Ovary (tissue), 9 donors: ENCODE results near the gene TBC1D19. TPM values are rescaled to one million over a fixed set of nuclear protein-coding genes. Genes with fewer than 3 reads are reported as not detected.

Source experiments
- DNase-seq, 5 donors: peaks; one replicate each; pipeline ENCODE4 v3.0.0-alpha.2; 2019 to 2020
- H3K27ac ChIP-seq, 2 donors: fragments of 200-600 bp; one replicate each; pipeline versions ENCODE4 v1.5.1 to v1.8.0; 2019 to 2022
- H3K27me3 ChIP-seq: fragments of 200-600 bp; one replicate; pipeline ENCODE4 v1.8.0; 2022
- H3K36me3 ChIP-seq: fragments of 200-600 bp; sonication (generic); one replicate; pipeline ENCODE4 v1.5.1; 2019
- H3K4me1 ChIP-seq: one replicate; pipeline ENCODE4 v1.8.1; 2013; ENCODE audit warnings: mild to moderate bottlenecking, moderate library complexity; ENCODE audit not compliant: insufficient read depth
- H3K4me3 ChIP-seq: fragments of 200-600 bp; sonication (generic); one replicate; pipeline ENCODE4 v1.5.1; 2017
- H3K9me3 ChIP-seq, 2 donors: fragments of 200-600 bp in 1 of 2; sonication (generic) in 1 of 2; one replicate each; pipeline versions ENCODE4 v1.5.1 to v1.8.1; 2013 to 2019; ENCODE audit warnings: mild to moderate bottlenecking in 1 of 2, moderate library complexity in 1 of 2
- EP300 ChIP-seq: sonication (generic); formaldehyde crosslinking; IDR thresholded peaks from one replicate; pipeline ENCODE4 v1.6.1; 2017; ENCODE audit warnings: antibody characterized with exemption
- POLR2A ChIP-seq: fragments of 450-650 bp; IDR thresholded peaks from one replicate; pipeline ENCODE4 v1.6.1; 2017; ENCODE audit warnings: antibody characterized with exemption, mild to moderate bottlenecking, moderate library complexity
- WGBS, 3 donors: extraction: QIAGEN DNeasy Blood & Tissue Kit in 1 of 3; methylation state at CpG; one replicate each; pipeline versions ENCODE4 v1.1.5 to v1.1.7; 2013 to 2017; 5-methylcytosine and 5-hydroxymethylcytosine counted together
- intact Hi-C, 4 donors: fragments of 100-400 bp; cut with DNase I; formaldehyde crosslinking; loops; one replicate each; pipeline versions ENCODE4 v1.11.0 to v1.15.1; 2022 to 2023
- polyA plus RNA-seq, 2 donors: library from polyadenylated mRNA; stranded (reverse); fragments of 200-250 nt in 1 of 2; fragments of 350-450 nt in 1 of 2; fragmentation: Illumina TruSeq in 1 of 2; extraction: RNeasy Lipid Tissue Mini Kit (QIAGEN cat#74804) in 1 of 2; gene quantifications; one replicate each; pipeline ENCODE4 v1.2.3, GENCODE V29; 2013 to 2014
- total RNA-seq, 7 donors: library from RNA; depleted of rRNA in 2 of 7; stranded (reverse); fragments of >200 nt in 2 of 7; fragmentation: NEBNext Ultra II Directional in 3 of 7; extraction: Animal tissue kit (Norgen Biotek cat#: 25700) in 3 of 7; gene quantifications; one replicate each; pipeline versions ENCODE4 v1.1.0 to v1.2.4, GENCODE V29; 2016 to 2023
- TF ChIP-seq, protein P1 (sequence below), 3 donors: fragments of 450-650 bp in 2 of 3; fragments of 200-600 bp in 1 of 3; IDR thresholded peaks; one replicate each; pipeline versions ENCODE4 v1.5.1 to v1.8.0; 2016 to 2022; ENCODE audit warnings: antibody characterized with exemption in 3 of 3, mild to moderate bottlenecking in 1 of 3
- donor health status: DM: no; HTN: no; CAD: no; lungs with moderate emphysema.
- donor health status: DM: no; HTN: no; CAD: no.
- donor health status: Bipolar disorder and iron deficiency.
- donor health status: DM: yes; HTN: yes; CAD: no.
- donor health status: DM: no; HTN: no; CAD: no.
- donor health status: DM: yes; HTN: yes; CAD: no.

The TBC1D19 gene
- total and polyA plus RNA-seq, 9 donors, result 6.0 to 25.2 (median 14.8) TPM

- TF ChIP-seq POLR2A (no peak), EP300 (no peak)
- TF ChIP-seq, protein P1, sequence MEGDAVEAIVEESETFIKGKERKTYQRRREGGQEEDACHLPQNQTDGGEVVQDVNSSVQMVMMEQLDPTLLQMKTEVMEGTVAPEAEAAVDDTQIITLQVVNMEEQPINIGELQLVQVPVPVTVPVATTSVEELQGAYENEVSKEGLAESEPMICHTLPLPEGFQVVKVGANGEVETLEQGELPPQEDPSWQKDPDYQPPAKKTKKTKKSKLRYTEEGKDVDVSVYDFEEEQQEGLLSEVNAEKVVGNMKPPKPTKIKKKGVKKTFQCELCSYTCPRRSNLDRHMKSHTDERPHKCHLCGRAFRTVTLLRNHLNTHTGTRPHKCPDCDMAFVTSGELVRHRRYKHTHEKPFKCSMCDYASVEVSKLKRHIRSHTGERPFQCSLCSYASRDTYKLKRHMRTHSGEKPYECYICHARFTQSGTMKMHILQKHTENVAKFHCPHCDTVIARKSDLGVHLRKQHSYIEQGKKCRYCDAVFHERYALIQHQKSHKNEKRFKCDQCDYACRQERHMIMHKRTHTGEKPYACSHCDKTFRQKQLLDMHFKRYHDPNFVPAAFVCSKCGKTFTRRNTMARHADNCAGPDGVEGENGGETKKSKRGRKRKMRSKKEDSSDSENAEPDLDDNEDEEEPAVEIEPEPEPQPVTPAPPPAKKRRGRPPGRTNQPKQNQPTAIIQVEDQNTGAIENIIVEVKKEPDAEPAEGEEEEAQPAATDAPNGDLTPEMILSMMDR (IDR thresholded peaks at IDR 0.05), result no peak
- Histone ChIP-seq H3K9me3 (no peaks in the 10 kb centered on the region), H3K4me1 (no peaks in the 10 kb centered on the region), H3K4me3 (no peak overlapping the region), H3K36me3 (no peaks in the 10 kb centered on the region), H3K27ac (no peak overlapping the region), H3K27me3 (no peaks in the 10 kb centered on the region)
- 95 to 98% (median 98%) methylated on average over 2 of the region's 2 CpGs for WGBS, 3 donors
- no peak for DNase-seq
- intact Hi-C loops, result no loop called here
Measured at GRCh38 chr4:26713563-26714151, 129.8 kb downstream of the TBC1D19 start.

DNA sequence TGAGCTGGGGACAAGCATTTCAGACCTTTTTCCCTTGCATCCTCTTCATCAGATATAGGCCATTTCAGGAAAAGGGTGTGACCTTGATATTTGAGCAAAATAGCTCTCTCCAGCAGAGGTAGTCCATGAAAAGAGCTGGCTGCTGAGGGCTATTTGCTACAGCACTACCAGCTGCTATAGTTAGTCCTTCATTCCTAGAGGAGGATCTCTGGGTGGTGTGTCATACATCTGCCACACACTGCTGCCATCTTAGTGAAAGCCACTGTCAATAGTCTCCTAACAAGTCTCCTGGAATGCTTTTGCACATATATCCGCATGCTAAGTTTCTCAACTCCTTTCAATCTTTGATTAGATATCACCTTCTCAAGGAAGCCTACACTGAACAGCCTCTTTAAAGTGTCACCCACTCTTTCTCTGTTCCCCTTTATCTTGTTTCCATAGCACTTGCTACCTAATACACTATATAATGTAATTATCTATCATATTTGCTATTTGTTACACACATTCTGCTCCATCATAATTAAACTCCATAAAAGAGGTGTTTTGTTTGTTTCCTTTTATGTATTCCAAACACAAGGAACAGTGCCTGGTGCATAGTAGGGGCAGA, 131.9 kb downstream of the TBC1D19 start:
- intact Hi-C loops, result no loop called here

DNA sequence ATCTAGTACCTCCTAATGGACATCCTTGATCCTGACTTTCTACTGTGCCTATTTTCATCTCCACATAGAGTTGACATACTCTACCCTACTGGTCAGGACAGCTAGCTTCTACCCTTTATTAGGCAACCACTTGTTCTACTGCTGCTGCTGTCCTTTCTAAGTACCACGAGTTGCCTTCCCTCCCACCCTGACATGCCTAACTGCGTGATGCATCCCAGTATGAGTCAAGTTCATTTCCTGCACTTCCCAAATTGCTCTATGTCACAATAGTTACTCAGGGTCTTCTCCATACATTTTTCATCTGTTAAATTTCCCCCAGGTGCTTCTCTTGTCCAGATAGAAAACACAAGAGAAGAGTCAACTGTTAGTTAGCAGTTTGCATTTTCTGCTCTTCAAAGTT, 133.4 kb downstream of the TBC1D19 start:
- intact Hi-C loops, result no loop called here
- TF ChIP-seq EP300 (no peak), POLR2A (no peak)
- TF ChIP-seq, protein P1 (IDR thresholded peaks at IDR 0.05), result no peak
- DNase-seq, result no peak
- Histone ChIP-seq H3K27me3 (no peaks in the 10 kb centered on the region), H3K4me3 (no peak overlapping the region), H3K4me1 (no peaks in the 10 kb centered on the region), H3K36me3 (no peaks in the 10 kb centered on the region), H3K9me3 (no peaks in the 10 kb centered on the region), H3K27ac (no peak overlapping the region)
- WGBS, 3 donors, result 70 to 76% (median 72%) methylated on average over 2 of the region's 2 CpGs

More for the DNA sequence above, 131.9 kb downstream of the TBC1D19 start:
- TF ChIP-seq, protein P1 (IDR thresholded peaks at IDR 0.05), result no peak
- no peak for TF ChIP-seq EP300
- no peak for TF ChIP-seq POLR2A
- Histone ChIP-seq H3K9me3 (no peaks in the 10 kb centered on the region), H3K36me3 (no peaks in the 10 kb centered on the region), H3K27me3 (no peaks in the 10 kb centered on the region), H3K27ac (no peak overlapping the region), H3K4me1 (no peaks in the 10 kb centered on the region), H3K4me3 (no peak overlapping the region)
- no peak for DNase-seq
- WGBS, 3 donors, result 98 to 100% (median 100%) methylated on average over 1 of the region's 1 CpG

- TF ChIP-seq POLR2A (no peak), EP300 (no peak)
- TF ChIP-seq, protein P1 (IDR thresholded peaks at IDR 0.05), result peak; percentile 27 to 46 (median 32)
- no peak for DNase-seq
Measured at GRCh38 chr4:26719954-26720552, 136.2 kb downstream of the TBC1D19 start.

More at GRCh38 chr4:26719954-26720552, 136.2 kb downstream of the TBC1D19 start:
- H3K4me1 ChIP-seq, result peaks cover 2% of the 10 kb centered on the region
- no peak overlapping the region for H3K4me3 ChIP-seq
- no peaks in the 10 kb centered on the region for H3K36me3 ChIP-seq
- 32 to 66% (median 41%) methylated on average over 1 of the region's 1 CpG for WGBS, 3 donors
- intact Hi-C loops, result no loop called here
- H3K27ac ChIP-seq, result no peak overlapping the region
- H3K27me3 ChIP-seq, result no peaks in the 10 kb centered on the region
- H3K9me3 ChIP-seq, result no peaks in the 10 kb centered on the region
